Islet of Langerhans (tissue), 1 donor: ENCODE measurements around the gene CD4.
"Not testable (repeated sequence)": the region's sequence is repeated elsewhere in the genome, so short reads cannot be mapped to it uniquely, and the experiment has no call there.

Experiments
- FAIRE-seq: peaks from one replicate; lab custom pipeline; 2011; peaks lifted over from hg19 to GRCh38; lab: Jason Lieb, UNC

Gene CD4

DNA sequence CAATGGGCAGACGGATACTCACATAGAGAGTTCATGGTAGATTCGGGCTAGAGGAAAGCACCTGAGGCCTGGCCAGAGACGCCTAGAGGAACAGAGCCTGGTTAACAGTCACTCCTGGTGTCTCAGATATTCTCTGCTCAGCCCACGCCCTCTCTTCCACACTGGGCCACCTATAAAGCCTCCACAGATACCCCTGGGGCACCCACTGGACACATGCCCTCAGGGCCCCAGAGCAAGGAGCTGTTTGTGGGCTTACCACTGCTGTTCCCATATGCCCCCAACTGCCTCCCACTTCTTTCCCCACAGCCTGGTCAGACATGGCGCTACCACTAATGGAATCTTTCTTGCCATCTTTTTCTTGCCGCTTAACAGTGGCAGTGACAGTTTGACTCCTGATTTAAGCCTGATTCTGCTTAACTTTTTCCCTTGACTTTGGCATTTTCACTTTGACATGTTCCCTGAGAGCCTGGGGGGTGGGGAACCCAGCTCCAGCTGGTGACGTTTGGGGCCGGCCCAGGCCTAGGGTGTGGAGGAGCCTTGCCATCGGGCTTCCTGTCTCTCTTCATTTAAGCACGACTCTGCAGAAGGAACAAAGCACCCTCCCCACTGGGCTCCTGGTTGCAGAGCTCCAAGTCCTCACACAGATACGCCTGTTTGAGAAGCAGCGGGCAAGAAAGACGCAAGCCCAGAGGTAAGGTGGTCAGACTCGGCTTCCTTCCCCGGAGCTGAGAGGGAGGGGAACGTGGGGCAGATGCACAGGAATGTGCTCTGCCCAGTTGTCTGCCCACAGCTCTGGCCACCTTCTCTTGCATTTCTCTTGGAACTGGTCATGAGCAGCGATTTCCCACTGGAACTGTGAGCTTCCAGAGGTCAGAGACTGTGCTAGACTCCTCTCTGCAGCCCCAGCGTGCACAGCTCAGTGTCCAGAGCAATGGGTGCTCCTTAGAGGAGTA is at the start of gene CD4:
Gene CD4, plus strand, starts transcription at position 557 of the 953 bp plus-strand sequence. CDS start 10,611 bp downstream, outside the sequence.
- FAIRE-seq: no peak

GRCh38 chr12:6742080-6742479 is 47.2 kb upstream of the CD4 start:
- FAIRE-seq: not testable (repeated sequence)

- no peak for FAIRE-seq
Observed at GRCh38 chr12:6742834-6743233, 46.5 kb upstream of the CD4 start.

GRCh38 chr12:6743300-6743699 is 46.0 kb upstream of the CD4 start:
- not testable (repeated sequence) for FAIRE-seq

DNA sequence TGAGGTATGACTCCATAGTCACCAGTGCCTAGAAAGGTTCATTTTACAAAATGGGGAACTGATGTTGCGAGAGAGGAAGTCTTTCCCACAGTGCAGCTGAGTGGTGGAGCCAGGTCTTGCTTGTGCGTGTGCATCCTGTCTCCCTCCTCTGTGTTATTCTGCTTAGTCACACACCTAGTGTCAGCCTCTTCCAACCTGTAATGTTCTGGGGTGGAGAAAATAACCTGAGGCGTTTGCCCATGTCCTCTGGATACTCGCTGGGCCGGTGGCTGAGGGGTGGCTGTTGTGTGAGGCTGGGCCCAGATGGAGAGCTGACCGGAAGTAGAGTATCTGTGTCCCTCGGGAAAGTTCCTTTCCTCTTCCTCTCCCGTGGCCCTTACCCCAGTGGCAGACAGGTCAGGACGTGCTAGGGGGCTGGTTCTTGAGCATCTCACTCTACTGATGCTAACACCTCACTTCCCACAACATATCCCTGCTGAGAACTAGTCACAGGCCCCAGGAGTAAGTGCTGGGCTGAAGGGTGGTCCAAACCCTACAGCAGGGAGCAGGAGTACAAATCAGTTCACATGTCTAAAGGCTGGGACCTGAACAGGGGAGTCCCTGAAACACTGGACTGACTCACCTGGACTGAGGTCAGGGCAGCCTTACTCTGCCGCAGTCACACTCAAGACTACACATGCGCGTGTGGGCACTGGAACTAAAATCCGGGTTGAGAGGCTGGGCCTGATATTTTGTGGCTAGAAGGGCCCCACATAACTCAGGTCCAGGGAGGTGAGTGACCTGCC is 43.4 kb upstream of the CD4 start:
- no peak for FAIRE-seq

GRCh38 chr12:6747216-6747615 is 42.1 kb upstream of the CD4 start:
- FAIRE-seq: no peak

GRCh38 chr12:6748761-6749160 is 40.6 kb upstream of the CD4 start:
- FAIRE-seq: no peak

DNA sequence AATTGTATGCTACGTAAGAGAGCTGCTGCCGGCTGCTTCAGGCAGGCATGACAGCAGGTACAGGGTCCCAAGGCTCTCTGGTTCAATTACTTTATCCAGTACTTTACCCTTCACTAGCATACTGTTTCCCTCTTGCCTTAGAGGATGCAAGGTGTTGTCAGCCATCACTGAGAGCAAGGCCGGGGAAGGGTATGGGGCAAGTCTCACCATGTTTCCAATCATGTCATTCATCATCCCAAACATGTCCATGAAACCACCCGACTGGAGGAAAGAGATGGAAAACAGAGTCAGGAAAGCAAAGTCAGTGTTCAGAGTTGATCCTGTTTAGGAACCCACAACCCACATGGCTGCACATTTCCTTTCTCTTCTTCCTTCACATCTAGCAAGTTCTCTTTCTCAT is 38.8 kb upstream of the CD4 start:
- no peak for FAIRE-seq

DNA sequence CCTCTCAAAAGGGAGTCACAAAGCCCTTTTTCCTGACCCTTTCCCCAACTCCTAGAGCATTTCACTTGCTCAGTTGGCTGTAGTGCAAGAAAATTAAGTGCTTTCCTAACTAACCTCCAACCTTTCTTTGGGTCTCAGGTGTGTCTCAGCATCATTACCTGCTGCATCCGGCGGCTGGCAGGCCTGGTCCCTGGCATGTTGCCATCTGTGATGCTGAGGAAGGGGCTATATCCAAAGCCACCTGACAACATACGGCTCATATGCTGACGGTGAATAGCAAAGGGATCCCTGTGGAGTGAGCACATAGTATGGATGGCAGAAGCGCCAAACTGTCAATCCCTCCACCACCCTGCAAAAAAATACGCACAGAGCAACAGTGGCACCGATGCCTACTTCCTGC is 37.6 kb upstream of the CD4 start:
- FAIRE-seq: no peak

GRCh38 chr12:6752167-6752920 is 37.0 kb upstream of the CD4 start:
- FAIRE-seq: no peak

DNA sequence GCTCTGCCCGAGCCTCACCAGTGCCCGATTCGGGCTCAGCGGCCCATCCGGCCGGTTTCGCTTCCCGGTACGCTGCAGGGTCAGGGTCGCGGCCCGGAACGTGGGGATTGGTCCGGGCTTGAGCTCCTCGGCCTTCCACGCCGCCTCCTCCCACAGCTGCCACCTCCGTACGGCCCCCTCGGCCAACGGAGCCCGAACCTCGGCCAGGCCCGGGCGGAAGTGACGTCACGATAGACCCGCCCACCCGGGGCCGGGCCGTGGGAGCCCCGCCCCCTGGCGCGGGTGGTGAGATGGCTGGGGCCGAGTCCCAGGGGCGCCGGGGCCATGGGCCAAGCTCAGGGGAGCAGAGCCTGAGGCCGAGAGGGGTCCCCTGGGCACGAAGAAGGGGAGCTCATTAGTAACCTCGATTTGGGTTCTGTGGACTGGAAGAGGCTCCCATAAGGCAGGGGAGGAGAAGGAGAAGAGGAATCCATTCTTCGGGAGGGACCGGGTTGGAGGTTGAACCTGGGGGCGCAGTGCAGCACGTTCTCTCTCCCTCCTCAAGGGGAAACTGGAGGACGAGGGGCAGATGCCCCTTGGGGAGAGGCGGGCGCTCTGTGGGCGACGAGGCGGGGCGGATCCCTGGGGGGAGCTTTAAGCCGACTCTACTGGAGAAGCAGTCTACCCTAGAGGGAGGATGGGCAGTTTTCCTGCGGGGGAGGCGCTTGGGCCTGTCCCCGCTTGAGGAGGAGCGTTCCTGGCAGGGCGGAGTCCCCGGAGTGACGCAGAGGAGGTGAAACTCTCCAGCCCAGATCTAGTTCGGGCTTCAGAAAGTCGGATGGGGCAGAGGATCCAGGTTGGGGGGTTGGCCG is 36.2 kb upstream of the CD4 start, which contains the start of gene MLF2:
Gene MLF2, minus strand, starts transcription at position 221 of the 851 bp plus-strand sequence. CDS start 807 bp downstream, outside the sequence.
- peak; percentile 56 for FAIRE-seq

DNA sequence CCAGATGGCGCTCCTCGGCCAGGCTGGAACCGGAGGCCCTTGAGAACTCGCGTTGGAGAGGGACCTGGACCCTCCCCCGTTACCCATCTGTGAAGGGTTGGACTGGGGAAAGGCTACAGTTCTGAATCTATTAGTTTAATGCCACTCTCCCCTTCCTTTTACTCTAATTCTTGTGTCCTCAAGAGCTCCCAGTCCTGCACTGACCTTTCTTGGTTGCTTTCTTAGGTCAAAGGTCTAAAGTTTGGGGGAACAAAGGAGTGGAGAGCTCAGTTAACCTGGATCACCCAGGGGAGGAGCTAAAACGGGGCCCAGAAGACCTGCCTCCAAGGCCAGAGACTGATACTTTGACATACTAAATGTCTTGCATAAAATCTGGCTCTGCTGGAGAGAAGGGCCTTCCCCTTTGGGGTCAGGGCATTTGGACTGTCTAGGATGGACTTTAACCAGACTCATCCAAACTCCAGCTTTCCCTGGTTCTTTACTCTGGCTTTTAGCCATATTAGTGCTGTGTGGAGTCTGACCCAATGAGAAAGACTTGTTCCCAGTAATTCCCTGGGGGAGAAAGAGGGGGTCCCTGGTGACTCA is 35.5 kb upstream of the CD4 start:
- FAIRE-seq: no peak

DNA sequence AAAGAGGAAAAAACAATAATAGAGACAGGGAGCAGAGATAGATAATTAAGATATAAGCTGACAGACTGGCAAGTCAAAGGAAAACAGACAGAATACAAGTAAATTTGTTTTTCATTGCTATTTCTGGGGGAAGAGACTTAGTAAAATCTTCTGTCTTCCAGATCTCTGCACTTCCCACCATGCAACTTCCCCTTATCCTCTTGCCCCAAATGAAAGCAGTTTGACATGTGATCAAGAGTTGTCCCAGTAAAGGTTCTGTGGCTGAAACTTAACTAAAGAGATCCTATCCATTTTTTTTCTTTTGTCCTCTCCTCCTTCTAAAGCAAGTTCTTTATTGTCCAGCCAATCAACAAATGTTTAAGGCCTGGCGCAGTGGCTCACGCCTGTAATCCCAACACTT is 34.9 kb upstream of the CD4 start:
- no peak for FAIRE-seq

GRCh38 chr12:6757028-6757690 is 32.2 kb upstream of the CD4 start:
- FAIRE-seq: no peak

DNA sequence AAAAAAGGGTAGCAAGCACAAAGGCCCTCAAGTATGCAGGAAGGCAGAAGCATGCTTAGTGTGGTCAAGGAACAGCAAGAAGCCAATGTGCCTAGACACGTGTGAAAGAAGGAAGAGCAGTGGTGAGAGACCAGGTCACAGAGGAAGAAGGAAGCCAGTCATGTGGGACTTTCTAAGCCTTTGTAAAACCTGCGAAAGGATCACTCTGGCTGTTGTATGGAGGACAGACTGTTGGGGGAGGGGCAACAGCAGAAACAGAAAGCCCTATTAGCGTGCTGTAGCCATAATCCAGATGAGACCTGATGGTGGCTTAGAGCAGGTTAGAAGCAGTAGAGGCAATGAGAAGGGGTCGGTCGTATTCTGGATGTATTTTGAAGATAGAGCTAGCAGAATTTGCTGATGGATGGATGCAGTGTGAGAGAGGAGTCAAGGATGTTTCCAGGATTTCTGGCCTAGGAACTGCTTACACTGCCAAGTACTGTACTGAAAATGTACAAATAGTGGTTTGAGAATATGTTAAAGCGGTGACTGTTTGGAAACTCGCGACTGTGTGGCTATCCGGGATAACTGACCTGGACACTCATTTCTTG is 30.7 kb upstream of the CD4 start:
- FAIRE-seq: no peak

GRCh38 chr12:6759741-6760140 is 29.6 kb upstream of the CD4 start:
- no peak for FAIRE-seq

GRCh38 chr12:6763380-6763779 is 25.9 kb upstream of the CD4 start:
- no peak for FAIRE-seq

DNA sequence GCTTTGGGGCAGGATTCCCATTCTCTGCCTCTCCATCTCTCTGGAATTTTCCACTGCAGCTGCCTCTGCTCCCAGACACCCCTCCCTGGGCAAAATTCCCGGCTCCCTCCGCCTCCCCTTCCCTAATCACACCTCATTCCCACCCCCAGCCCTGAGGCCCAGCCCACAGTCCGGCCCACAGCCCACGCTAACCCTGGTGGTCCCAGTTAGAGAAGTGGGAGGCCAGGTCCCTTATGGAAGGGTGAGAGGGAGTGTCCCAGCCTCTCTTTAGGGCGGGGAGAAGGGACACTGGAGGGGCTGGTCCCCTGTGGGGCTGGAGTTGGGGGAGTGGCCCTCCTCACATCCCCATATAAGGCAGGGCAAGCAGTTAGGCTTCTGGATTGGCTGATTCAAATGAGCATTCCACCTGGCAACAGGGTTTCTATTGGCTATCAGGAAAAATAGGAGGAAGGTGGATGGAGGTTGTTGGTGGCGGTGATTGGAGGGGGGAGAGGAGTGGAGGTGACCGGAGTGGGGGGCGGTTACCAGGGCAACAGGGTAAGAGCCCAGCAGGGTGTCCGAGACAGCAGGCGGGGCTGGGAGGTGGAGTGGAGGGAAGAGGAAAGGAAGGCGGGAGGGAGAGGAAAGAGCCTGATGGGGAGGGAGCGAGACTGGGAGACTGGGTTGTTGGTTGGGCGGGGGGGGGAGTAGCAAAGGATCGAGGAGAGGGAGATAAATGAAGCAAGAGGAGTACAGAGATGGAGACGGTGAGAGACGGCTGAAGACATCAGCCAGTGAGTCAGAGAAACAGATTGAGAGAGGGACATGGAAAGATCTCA is 25.1 kb upstream of the CD4 start:
- FAIRE-seq: peak; percentile 97

DNA sequence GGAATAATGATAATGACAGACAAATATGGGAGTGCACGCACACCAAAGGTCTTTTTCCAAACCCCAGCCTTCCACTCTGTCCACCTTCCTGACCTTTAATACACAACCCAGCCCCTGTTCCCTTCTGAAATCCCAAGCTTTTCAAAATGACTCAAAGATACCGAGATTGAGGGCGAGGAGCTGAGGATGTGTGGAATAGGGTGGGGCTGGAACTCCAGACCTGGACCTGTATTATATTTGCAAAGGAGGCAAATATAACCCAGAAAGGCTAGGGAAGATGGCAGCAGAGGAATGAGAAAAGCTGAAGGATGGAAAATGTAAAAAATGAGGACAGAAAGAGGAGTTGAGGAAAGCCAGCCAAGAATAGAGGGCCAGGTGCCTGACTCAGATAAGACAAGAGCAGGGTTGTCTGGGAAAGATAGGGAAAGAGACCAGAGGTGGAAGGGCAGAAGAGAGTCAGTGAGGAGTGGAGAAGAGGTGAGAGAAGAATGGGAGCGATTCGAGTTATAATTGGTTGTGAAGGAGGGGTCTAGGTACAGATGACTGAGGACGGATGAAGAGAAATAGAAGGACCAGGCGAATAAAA is 24.2 kb upstream of the CD4 start:
- no peak for FAIRE-seq
